HepG2 (cell line): ENCODE measurements around the gene MYO18A. TPM values are rescaled to one million over a fixed set of nuclear protein-coding genes. Genes with fewer than 3 reads are reported as not detected.

Experiments
- ASH2L ChIP-seq: fragments of 300-600, 200-600 bp; sonication (generic); IDR thresholded peaks from 2 replicates; pipeline ENCODE4 v1.7.0; 2017; ENCODE audit warnings: low read depth, mild to moderate bottlenecking, moderate library complexity, mixed read lengths, low read length; ENCODE audit not compliant: insufficient read length
- FOXP1 ChIP-seq, 2 experiments: fragments of 450-650 bp in 1 of 2; IDR thresholded peaks; 2 replicates each; pipeline ENCODE4 v1.6.1; 2017 to 2018; ENCODE audit warnings: antibody characterized with exemption in 1 of 2
- GATAD1 ChIP-seq: IDR thresholded peaks from 2 replicates; pipeline ENCODE4 v1.6.1; 2016; ENCODE audit warnings: missing genetic modification reagents, missing compliant biosample characterization
- MNT ChIP-seq: fragments of 450-650 bp; IDR thresholded peaks from 2 replicates; pipeline ENCODE4 v1.6.1; 2016
- MYC ChIP-seq: sonication (generic); formaldehyde crosslinking; IDR thresholded peaks from 2 replicates; pipeline ENCODE4 v1.9.0; 2021; ENCODE audit warnings: missing genetic modification reagents, borderline replicate concordance
- POGK ChIP-seq: sonication (generic); formaldehyde crosslinking; conservative IDR thresholded peaks from 2 replicates; pipeline ENCODE4 v1.8.0; 2022; ENCODE audit warnings: mild to moderate bottlenecking, moderate library complexity, missing genetic modification reagents
- SMARCC2 ChIP-seq: fragments of 450-650 bp; IDR thresholded peaks from 2 replicates; pipeline ENCODE4 v1.6.1; 2017; ENCODE audit warnings: antibody characterized with exemption, mild to moderate bottlenecking
- ZBTB20 ChIP-seq: sonication (generic); formaldehyde crosslinking; IDR thresholded peaks from 2 replicates; pipeline ENCODE4 v1.8.1; 2023; ENCODE audit warnings: missing genetic modification reagents, low read depth, mild to moderate bottlenecking, borderline replicate concordance
- ZNF138 ChIP-seq: sonication (generic); formaldehyde crosslinking; IDR thresholded peaks from 2 replicates; pipeline ENCODE4 v1.5.0; 2020; ENCODE audit warnings: mild to moderate bottlenecking, low read depth, missing genetic modification reagents
- ZNF263 ChIP-seq: sonication (generic); formaldehyde crosslinking; IDR thresholded peaks from 2 replicates; pipeline ENCODE4 v1.4.0; 2020; ENCODE audit warnings: missing genetic modification reagents
- ZNF468 ChIP-seq: sonication (generic); formaldehyde crosslinking; IDR thresholded peaks from 2 replicates; pipeline ENCODE4 v1.8.0; 2022; ENCODE audit warnings: mild to moderate bottlenecking, moderate library complexity, missing genetic modification reagents
- ZNF607 ChIP-seq: sonication (generic); formaldehyde crosslinking; IDR thresholded peaks from 2 replicates; pipeline ENCODE4 v1.5.1; 2020; ENCODE audit warnings: missing genetic modification reagents, mild to moderate bottlenecking, borderline replicate concordance
- ZNF841 ChIP-seq: sonication (generic); formaldehyde crosslinking; IDR thresholded peaks from 2 replicates; pipeline ENCODE4 v1.8.1; 2023; ENCODE audit warnings: missing genetic modification reagents, borderline replicate concordance
- polyA plus RNA-seq, 8 experiments: library from polyadenylated mRNA; depleted of rRNA in 3 of 8; stranded (reverse) in 7 of 8; unstranded in 1 of 8; fragments of >200 nt; fragmentation: Illumina TruSeq in 4 of 8; extraction: Trizol in 4 of 8; gene quantifications; 2 replicates each; pipeline versions ENCODE4 v1.2.1 to v1.2.3, GENCODE V29; 2011 to 2016; ENCODE audit warnings: low read depth in 4 of 8, missing spikeins in 1 of 8, mixed read lengths in 1 of 8; ENCODE audit not compliant: insufficient read depth in 1 of 8
- total RNA-seq, 5 experiments: library from RNA; depleted of rRNA; stranded (reverse); fragments of >200 nt; fragmentation: Illumina TruSeq; extraction: Trizol; gene quantifications; 2 replicates each; pipeline ENCODE4 v1.2.3, GENCODE V29; 2016; ENCODE audit warnings: low read depth in 1 of 5
- TF ChIP-seq, protein P1 (sequence below): sonication (generic); formaldehyde crosslinking; IDR thresholded peaks from 2 replicates; pipeline ENCODE4 v1.4.0; 2020; ENCODE audit warnings: missing genetic modification reagents
- TF ChIP-seq, protein P2 (sequence below): sonication (generic); formaldehyde crosslinking; IDR thresholded peaks from 2 replicates; pipeline ENCODE4 v1.4.0; 2020; ENCODE audit warnings: missing genetic modification reagents

MYO18A gene
- total and polyA plus RNA-seq, 2 of the 13 experiments (the other 11 are each of a cell fraction or from before 2014, with no cell fraction given): 16.8 to 24.8 TPM

- TF ChIP-seq ZNF607 (CRISPR knock-in tag) (peak; percentile 49), GATAD1 (CRISPR knock-in tag) (peak; percentile 58; the same call in 1 of the 2 replicates), MNT (peak; percentile 25; the same call in 1 of the 2 replicates), ZNF841 (CRISPR knock-in tag) (no peak), ASH2L (peak; percentile 79), ZBTB20 (CRISPR knock-in tag) (0 out of 2 replicates have a peak, but pooled peaks have one; percentile 23), ZNF138 (0 out of 2 replicates have a peak, but pooled peaks have one; percentile 29), POGK (peak; percentile 44; the same call in 1 of the 2 replicates), MYC (CRISPR knock-in tag) (peak; percentile 88), SMARCC2 (no peak), ZNF263 (peak; percentile 99), FOXP1 (IDR thresholded peaks at IDR 0.05) (no peak), FOXP1 (CRISPR knock-in tag; IDR thresholded peaks at IDR 0.05) (0 out of 2 replicates have a peak, but pooled peaks have one; percentile 3), ZNF468 (CRISPR knock-in tag) (no peak)
- TF ChIP-seq, protein P1, sequence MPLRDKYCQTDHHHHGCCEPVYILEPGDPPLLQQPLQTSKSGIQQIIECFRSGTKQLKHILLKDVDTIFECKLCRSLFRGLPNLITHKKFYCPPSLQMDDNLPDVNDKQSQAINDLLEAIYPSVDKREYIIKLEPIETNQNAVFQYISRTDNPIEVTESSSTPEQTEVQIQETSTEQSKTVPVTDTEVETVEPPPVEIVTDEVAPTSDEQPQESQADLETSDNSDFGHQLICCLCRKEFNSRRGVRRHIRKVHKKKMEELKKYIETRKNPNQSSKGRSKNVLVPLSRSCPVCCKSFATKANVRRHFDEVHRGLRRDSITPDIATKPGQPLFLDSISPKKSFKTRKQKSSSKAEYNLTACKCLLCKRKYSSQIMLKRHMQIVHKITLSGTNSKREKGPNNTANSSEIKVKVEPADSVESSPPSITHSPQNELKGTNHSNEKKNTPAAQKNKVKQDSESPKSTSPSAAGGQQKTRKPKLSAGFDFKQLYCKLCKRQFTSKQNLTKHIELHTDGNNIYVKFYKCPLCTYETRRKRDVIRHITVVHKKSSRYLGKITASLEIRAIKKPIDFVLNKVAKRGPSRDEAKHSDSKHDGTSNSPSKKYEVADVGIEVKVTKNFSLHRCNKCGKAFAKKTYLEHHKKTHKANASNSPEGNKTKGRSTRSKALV: 0 out of 2 replicates have a peak, but pooled peaks have one; percentile 1
- TF ChIP-seq, protein P2, sequence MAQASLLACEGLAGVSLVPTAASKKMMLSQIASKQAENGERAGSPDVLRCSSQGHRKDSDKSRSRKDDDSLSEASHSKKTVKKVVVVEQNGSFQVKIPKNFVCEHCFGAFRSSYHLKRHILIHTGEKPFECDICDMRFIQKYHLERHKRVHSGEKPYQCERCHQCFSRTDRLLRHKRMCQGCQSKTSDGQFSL (CRISPR knock-in tag): 0 out of 2 replicates have a peak, but pooled peaks have one; percentile 14
These were observed 3.4 kb downstream of the MYO18A start (continued) for GRCh38 chr17:29176558-29177351.
